ENCODE data around the gene CRYGB. TPM values are rescaled to one million over a fixed set of nuclear protein-coding genes. Genes with fewer than 3 reads are reported as not detected.

CRYGB gene
- total RNA-seq, 1 experiment from 2014 or later = not detected

GRCh38 chr2:208156439-208156838, 10.5 kb upstream of the CRYGB start:
- Histone ChIP-seq H3K9ac (ENCODE audit: extremely low read depth, insufficient read length, low read length) (no peak overlapping the region), H3K56ac (ENCODE audit: insufficient read length, low read depth, low read length) (no peak overlapping the region), H4K8ac (replicated peaks; ENCODE audit: insufficient read length, low read depth, low read length) (no peak overlapping the region), H3K23ac (ENCODE audit: insufficient read length, low read depth, low read length) (no peak overlapping the region), H3K4me1 (ENCODE audit: insufficient read depth, low read length) (no peaks in the 10 kb centered on the region), H2BK15ac (ENCODE audit: low read depth, low read length) (no peak overlapping the region), H2AK5ac (ENCODE audit: insufficient read length, low read length) (no peak overlapping the region), H3K27ac (ENCODE audit: insufficient read length, low read depth, low read length) (no peak overlapping the region), H3K27me3 (ENCODE audit: insufficient read depth, low read length) (no peaks in the 10 kb centered on the region), H4K91ac (ENCODE audit: insufficient read length, low read depth, low read length) (no peak overlapping the region), H3K4ac (ENCODE audit: low read depth, low read length) (no peak overlapping the region), H3K79me2 (ENCODE audit: insufficient read depth, low read length) (no peaks in the 10 kb centered on the region), H2BK20ac (ENCODE audit: low read depth, low read length, poor library complexity, severe bottlenecking) (no peak overlapping the region), H3K9me3 (ENCODE audit: control insufficient read depth, low read depth, low read length) (no peaks in the 10 kb centered on the region), H4K5ac (ENCODE audit: insufficient read length, low read depth, low read length) (no peak overlapping the region), H3K4me2 (ENCODE audit: insufficient read depth, insufficient read length, low read length) (no peak overlapping the region), H3K79me1 (ENCODE audit: insufficient read depth, low read depth, low read length, poor library complexity, severe bottlenecking) (no peaks in the 10 kb centered on the region), H2BK120ac (ENCODE audit: low read depth, low read length, poor library complexity, severe bottlenecking) (no peak overlapping the region), H2AFZ (ENCODE audit: low read length) (no peak overlapping the region), H2BK5ac (ENCODE audit: insufficient read length, low read length) (no peak overlapping the region), H3K18ac (ENCODE audit: insufficient read length, low read depth, low read length) (no peak overlapping the region), H2BK12ac (ENCODE audit: insufficient read length, low read depth, low read length) (no peak overlapping the region), H4K20me1 (ENCODE audit: control insufficient read depth, insufficient read depth, insufficient read length) (no peaks in the 10 kb centered on the region), H3K23me2 (ENCODE audit: insufficient read length, low read depth, low read length, poor library complexity, severe bottlenecking) (no peaks in the 10 kb centered on the region), H3T11ph (ENCODE audit: low read length) (no peak overlapping the region), H3K14ac (ENCODE audit: insufficient read depth, low read length) (no peak overlapping the region)
- Mint-ChIP-seq H3K4me1 (no peaks in the 10 kb centered on the region), H3K36me3 (ENCODE audit: insufficient read depth in 1 of 3, low read depth in 3 of 3) (peaks cover 0 to 6% (median 2%) of the 10 kb centered on the region in 3 experiments; a peak in 3 of 7 replicates), H3K9me3 (peaks cover 3 to 7% of the 10 kb centered on the region in 2 experiments; a peak in 4 of 5 replicates), H3K27me3 (ENCODE audit: low read depth) (no peaks in the 10 kb centered on the region), H3K4me3 (no peak overlapping the region), H3K27ac (no peak overlapping the region)
- no peak for TF ChIP-seq CTCF (conservative IDR thresholded peaks at IDR 0.05)
- no peak for DNase-seq
- no CpG with 5 or more reads among the region's 2 CpGs for WGBS (ENCODE audit: extremely low coverage, insufficient read length, low lambda C conversion rate)

Data from H9 (cell line).